Adipocyte (in vitro differentiated cells): Measurements from ENCODE around the gene CHPF.
A peak's percentile ranks its signal among the peaks of the same experiment; 100 is the strongest.

Source experiments
- DNase-seq: peaks from one replicate; pipeline ENCODE4 v3.0.0-alpha.2; 2015; ENCODE audit warnings: low read depth
- H3K27me3 ChIP-seq: replicated peaks from 2 replicates; pipeline ENCODE4 v1.7.0; 2013; ENCODE audit warnings: mild to moderate bottlenecking, low read length, moderate library complexity; ENCODE audit not compliant: control insufficient read depth, insufficient read depth
- H3K36me3 ChIP-seq: 2 replicates; pipeline ENCODE4 v1.7.0; 2013; ENCODE audit warnings: low read length, mild to moderate bottlenecking, moderate library complexity; ENCODE audit not compliant: control insufficient read depth, insufficient read depth, severe bottlenecking
- H3K4me1 ChIP-seq: 2 replicates; pipeline ENCODE4 v1.7.0; 2013; ENCODE audit warnings: mild to moderate bottlenecking, low read length, moderate library complexity; ENCODE audit not compliant: control insufficient read depth, insufficient read depth
- H3K4me3 ChIP-seq: 2 replicates; pipeline ENCODE4 v1.7.0; 2013; ENCODE audit warnings: mild to moderate bottlenecking, low read length, moderate library complexity
- H3K9ac ChIP-seq: 2 replicates; pipeline ENCODE4 v1.7.0; 2013; ENCODE audit warnings: mild to moderate bottlenecking, low read length, moderate library complexity
- H3K9me3 ChIP-seq: 2 replicates; pipeline ENCODE4 v1.7.0; 2013; ENCODE audit warnings: mild to moderate bottlenecking, low read length, moderate library complexity; ENCODE audit not compliant: control insufficient read depth

CHPF gene

DNA sequence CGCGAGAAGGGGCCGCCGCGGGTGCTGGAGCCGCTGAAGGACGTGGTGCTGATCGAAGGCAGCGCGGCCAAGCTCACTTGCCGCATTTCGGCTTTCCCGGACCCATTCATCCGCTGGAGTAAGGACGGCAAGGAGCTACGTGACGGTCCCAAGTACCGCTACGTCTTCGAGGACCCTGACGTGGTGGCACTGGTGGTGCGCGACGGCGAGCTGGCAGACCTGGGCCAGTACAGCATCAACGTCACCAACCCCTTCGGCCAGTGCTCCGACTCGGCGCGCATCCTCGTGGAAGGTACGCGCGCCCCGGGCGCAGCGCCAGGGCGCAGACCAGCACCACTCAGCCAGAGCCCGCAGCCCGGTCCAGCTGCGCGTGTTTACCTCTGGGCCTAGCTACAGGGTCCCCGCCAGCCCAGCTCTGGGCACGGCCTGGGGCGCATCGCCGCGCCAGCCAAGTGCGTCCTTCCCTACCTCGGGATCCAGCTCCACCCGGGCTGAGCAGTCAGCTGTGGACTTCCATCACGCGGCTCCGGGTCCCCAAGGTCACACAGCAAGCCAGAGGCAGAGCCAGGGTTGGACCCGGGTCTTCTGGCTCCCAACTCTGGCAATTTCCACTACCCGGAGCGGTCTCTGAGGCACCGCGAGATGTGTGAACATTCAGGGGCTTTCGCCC, 46.6 kb downstream of the CHPF start:
- no peaks in the 10 kb centered on the region for H3K27me3 ChIP-seq
- peak overlapping the region; percentile 92 for H3K4me3 ChIP-seq
- peak overlapping the region; percentile 99 for H3K9ac ChIP-seq
- no peak for DNase-seq
- H3K36me3 ChIP-seq = no peaks in the 10 kb centered on the region
- H3K9me3 ChIP-seq = no peaks in the 10 kb centered on the region
- H3K4me1 ChIP-seq = peaks cover 33% of the 10 kb centered on the region

- Histone ChIP-seq H3K9me3 (no peaks in the 10 kb centered on the region), H3K36me3 (no peaks in the 10 kb centered on the region), H3K27me3 (no peaks in the 10 kb centered on the region), H3K9ac (no peak overlapping the region), H3K4me1 (peaks cover 33% of the 10 kb centered on the region), H3K4me3 (no peak overlapping the region)
- DNase-seq = no peak
Observed at GRCh38 chr2:219496247-219496824, 47.3 kb downstream of the CHPF start.

GRCh38 chr2:219495531-219496122, 48.0 kb downstream of the CHPF start:
- H3K9me3 ChIP-seq = no peaks in the 10 kb centered on the region
- peak; percentile 84 for DNase-seq
- no peak overlapping the region for H3K9ac ChIP-seq
- H3K4me1 ChIP-seq = peaks cover 33% of the 10 kb centered on the region
- no peak overlapping the region for H3K4me3 ChIP-seq
- H3K36me3 ChIP-seq = no peaks in the 10 kb centered on the region
- no peaks in the 10 kb centered on the region for H3K27me3 ChIP-seq

DNA sequence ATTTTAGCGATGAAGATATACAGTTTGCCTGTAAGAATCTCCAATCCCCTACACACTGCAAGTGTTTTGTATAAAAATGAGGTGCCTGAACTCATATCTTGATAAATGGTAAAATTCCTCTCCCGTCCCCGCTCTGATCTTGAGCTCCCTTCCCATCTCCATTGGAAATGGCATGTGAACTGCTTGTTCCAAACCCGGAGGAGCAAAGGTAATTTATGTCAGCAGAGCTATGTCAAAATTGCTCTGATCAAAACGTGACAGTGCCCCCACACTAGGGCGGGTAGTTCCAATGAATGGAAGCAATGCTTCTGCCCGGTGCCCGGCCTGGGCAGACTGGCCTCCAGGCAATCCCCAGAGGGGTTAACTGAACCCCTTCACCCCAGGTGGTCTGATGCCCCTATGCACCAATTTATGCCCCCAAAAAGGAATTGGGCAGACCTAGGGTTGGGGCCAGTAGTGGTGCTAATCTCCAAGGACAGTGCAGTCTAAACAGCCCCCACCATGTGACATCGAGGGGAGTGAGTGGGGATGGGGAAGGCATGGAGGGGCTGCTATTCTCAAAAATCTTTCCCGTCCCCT, 48.6 kb downstream of the CHPF start:
- Histone ChIP-seq H3K9ac (no peak overlapping the region), H3K4me3 (no peak overlapping the region), H3K9me3 (no peaks in the 10 kb centered on the region), H3K4me1 (peaks cover 28% of the 10 kb centered on the region), H3K27me3 (no peaks in the 10 kb centered on the region), H3K36me3 (peaks cover 3% of the 10 kb centered on the region)
- DNase-seq = no peak

DNA sequence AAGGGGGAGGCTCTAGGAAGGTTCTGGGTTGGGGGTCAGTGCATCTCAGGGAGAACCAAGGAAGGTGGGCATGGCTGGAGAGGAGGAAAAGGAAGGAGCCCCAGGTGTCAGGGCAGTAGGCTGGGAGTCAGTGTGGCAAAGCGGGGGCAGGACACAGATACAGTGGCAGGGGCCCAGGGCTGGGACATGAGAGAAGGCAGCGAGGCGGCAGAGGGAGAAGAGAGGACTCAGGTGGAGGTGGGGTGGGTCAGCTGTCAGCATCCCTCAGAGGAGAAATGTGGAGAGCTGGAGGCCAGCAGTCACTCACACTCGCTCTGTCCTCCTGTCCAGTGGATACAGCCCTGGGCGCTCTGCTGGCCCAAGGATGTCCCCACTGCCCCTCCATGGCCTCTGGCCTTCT, 50.5 kb downstream of the CHPF start:
- no peak overlapping the region for H3K9ac ChIP-seq
- no peaks in the 10 kb centered on the region for H3K27me3 ChIP-seq
- peaks cover 15% of the 10 kb centered on the region for H3K4me1 ChIP-seq
- no peaks in the 10 kb centered on the region for H3K9me3 ChIP-seq
- no peak overlapping the region for H3K4me3 ChIP-seq
- no peak for DNase-seq
- peaks cover 3% of the 10 kb centered on the region for H3K36me3 ChIP-seq

DNA sequence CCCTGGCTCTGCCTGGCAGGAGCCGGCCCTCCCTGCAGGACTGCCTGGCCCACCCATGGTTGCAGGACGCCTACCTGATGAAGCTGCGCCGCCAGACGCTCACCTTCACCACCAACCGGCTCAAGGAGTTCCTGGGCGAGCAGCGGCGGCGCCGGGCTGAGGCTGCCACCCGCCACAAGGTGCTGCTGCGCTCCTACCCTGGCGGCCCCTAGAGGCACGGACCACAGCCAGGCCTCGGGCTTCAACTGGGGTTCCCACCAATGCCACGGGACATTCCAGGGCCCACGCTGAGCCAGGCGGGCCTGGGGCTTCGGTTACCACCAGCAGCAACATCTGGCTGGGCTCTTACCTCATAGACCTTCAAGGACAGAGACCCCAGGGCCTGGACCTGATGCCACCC, 51.0 kb downstream of the CHPF start:
- Histone ChIP-seq H3K4me3 (no peak overlapping the region), H3K9me3 (no peaks in the 10 kb centered on the region), H3K9ac (no peak overlapping the region), H3K36me3 (peaks cover 3% of the 10 kb centered on the region), H3K4me1 (peaks cover 11% of the 10 kb centered on the region), H3K27me3 (no peaks in the 10 kb centered on the region)
- DNase-seq = no peak

- no peak overlapping the region for H3K9ac ChIP-seq
- DNase-seq = no peak
- no peaks in the 10 kb centered on the region for H3K27me3 ChIP-seq
Observed at GRCh38 chr2:219491278-219491963, 52.2 kb downstream of the CHPF start.

GRCh38 chr2:219490600-219491130, 52.9 kb downstream of the CHPF start:
- Histone ChIP-seq H3K4me3 (no peak overlapping the region), H3K27me3 (no peaks in the 10 kb centered on the region), H3K4me1 (peaks cover 3% of the 10 kb centered on the region), H3K9ac (no peak overlapping the region), H3K9me3 (no peaks in the 10 kb centered on the region), H3K36me3 (peaks cover 3% of the 10 kb centered on the region)
- no peak for DNase-seq

More at GRCh38 chr2:219491278-219491963, 52.2 kb downstream of the CHPF start:
- no peak overlapping the region for H3K4me3 ChIP-seq
- no peaks in the 10 kb centered on the region for H3K9me3 ChIP-seq
- H3K36me3 ChIP-seq = peaks cover 3% of the 10 kb centered on the region
- peaks cover 5% of the 10 kb centered on the region for H3K4me1 ChIP-seq

GRCh38 chr2:219490186-219490585, 53.4 kb downstream of the CHPF start:
- no peak for DNase-seq
- H3K27me3 ChIP-seq = no peaks in the 10 kb centered on the region
- H3K4me1 ChIP-seq = no peaks in the 10 kb centered on the region

GRCh38 chr2:219489315-219489714, 54.3 kb downstream of the CHPF start:
- no peak for DNase-seq
- H3K4me3 ChIP-seq = no peak overlapping the region
- H3K9me3 ChIP-seq = no peaks in the 10 kb centered on the region
- H3K9ac ChIP-seq = no peak overlapping the region
- no peaks in the 10 kb centered on the region for H3K27me3 ChIP-seq
- peaks cover 3% of the 10 kb centered on the region for H3K36me3 ChIP-seq
- H3K4me1 ChIP-seq = peaks cover 2% of the 10 kb centered on the region

More at GRCh38 chr2:219490186-219490585, 53.4 kb downstream of the CHPF start:
- Histone ChIP-seq H3K36me3 (peaks cover 3% of the 10 kb centered on the region), H3K4me3 (no peak overlapping the region), H3K9me3 (no peaks in the 10 kb centered on the region), H3K9ac (no peak overlapping the region)
